IMR-90 (cell line): ENCODE data around the gene TNNT1. TPM values are rescaled to one million over a fixed set of nuclear protein-coding genes. Genes with fewer than 3 reads are reported as not detected.

Experiments
- ATAC-seq: fragments of 200-7000 bp; cut with Tn5 transposase; 2 replicates; pipeline ENCODE4 v1.9.1; 2020; ENCODE audit warnings: low read depth, mild to moderate bottlenecking, moderate library complexity
- BruUV-seq: library from RNA; stranded (reverse); fragments of 400-500 nt; replicated peaks from 2 replicates; lab custom pipeline; 2021; lab: Mats Ljungman, UMichigan
- CTCF ChIA-PET: fragments of 300-600 bp; formaldehyde crosslinking; extraction: SDS; loops from one replicate; lab custom pipeline; 2021; ENCODE audit warnings: antibody characterized with exemption; lab: Yijun Ruan, JAX
- POLR2A ChIA-PET: fragments of 300-600 bp; sonication (Branson Sonifier 250); formaldehyde crosslinking; loops from one replicate; lab custom pipeline; 2022; ENCODE audit warnings: antibody characterized with exemption; ENCODE audit not compliant: unreplicated experiment; lab: Charles Lee
- DNase-seq: peaks from one replicate; pipeline ENCODE4 v3.0.0; 2013
- H2AFZ ChIP-seq: replicated peaks from 2 replicates; pipeline ENCODE3; 2013; ENCODE audit warnings: low read length, mild to moderate bottlenecking; ENCODE audit not compliant: poor library complexity
- H2AK5ac ChIP-seq: 2 replicates; pipeline ENCODE4 v1.6.1; 2013; ENCODE audit warnings: low read depth, low read length, inconsistent platforms
- H2AK9ac ChIP-seq: replicated peaks from 2 replicates; pipeline ENCODE3; 2013; ENCODE audit warnings: mild to moderate bottlenecking, low read depth, low read length, moderate library complexity; ENCODE audit not compliant: poor library complexity
- H2BK120ac ChIP-seq: 2 replicates; pipeline ENCODE4 v1.6.1; 2013; ENCODE audit warnings: low read depth, low read length, inconsistent platforms
- H2BK15ac ChIP-seq: 3 replicates; pipeline ENCODE4 v1.6.1; 2013; ENCODE audit warnings: low read depth, low read length, inconsistent platforms
- H2BK20ac ChIP-seq: 2 replicates; pipeline ENCODE4 v1.6.1; 2013; ENCODE audit warnings: low read depth, mild to moderate bottlenecking, inconsistent platforms, low read length, moderate library complexity
- H2BK5ac ChIP-seq: 2 replicates; pipeline ENCODE4 v1.6.1; 2013; ENCODE audit warnings: mild to moderate bottlenecking, low read depth, low read length, inconsistent platforms; ENCODE audit not compliant: poor library complexity, severe bottlenecking
- H3K14ac ChIP-seq: replicated peaks from 2 replicates; pipeline ENCODE4 v1.6.1; 2013; ENCODE audit warnings: low read depth, low read length, inconsistent platforms
- H3K18ac ChIP-seq: 2 replicates; pipeline ENCODE4 v1.6.1; 2013; ENCODE audit warnings: low read depth, low read length, control low read depth
- H3K23ac ChIP-seq: 2 replicates; pipeline ENCODE4 v1.6.1; 2013; ENCODE audit warnings: low read depth, low read length, inconsistent platforms
- H3K27ac ChIP-seq: 2 replicates; pipeline ENCODE4 v1.5.1; 2013; ENCODE audit warnings: mild to moderate bottlenecking, control low read depth, low read length; ENCODE audit not compliant: insufficient read depth
- H3K27me3 ChIP-seq: 2 replicates; pipeline ENCODE4 v1.6.1; 2013; ENCODE audit warnings: low read length; ENCODE audit not compliant: control insufficient read depth, insufficient read depth
- H3K36me3 ChIP-seq: 2 replicates; pipeline ENCODE4 v1.6.1; 2013; ENCODE audit warnings: low read length, mixed read lengths; ENCODE audit not compliant: control insufficient read depth, insufficient read depth
- H3K4ac ChIP-seq: 2 replicates; pipeline ENCODE4 v1.6.1; 2013; ENCODE audit warnings: low read depth, low read length, inconsistent platforms
- H3K4me1 ChIP-seq: 2 replicates; pipeline ENCODE4 v1.6.1; 2013; ENCODE audit warnings: low read length, mixed read lengths; ENCODE audit not compliant: control insufficient read depth, insufficient read depth
- H3K4me2 ChIP-seq: 2 replicates; pipeline ENCODE4 v1.6.1; 2013; ENCODE audit warnings: low read depth, mild to moderate bottlenecking, control low read depth, low read length, moderate library complexity
- H3K4me3 ChIP-seq: 2 replicates; pipeline ENCODE4 v1.5.1; 2013; ENCODE audit warnings: low read depth, mild to moderate bottlenecking, control low read depth, low read length, moderate library complexity; ENCODE audit not compliant: insufficient read depth
- H3K56ac ChIP-seq: 2 replicates; pipeline ENCODE4 v1.6.1; 2013; ENCODE audit warnings: low read length, inconsistent platforms; ENCODE audit not compliant: insufficient read depth; ENCODE audit errors: extremely low read depth
- H3K79me1 ChIP-seq, 2 experiments: 2 replicates each; pipeline ENCODE4 v1.6.1; 2013; ENCODE audit warnings: low read length in 2 of 2, inconsistent platforms in 1 of 2, low read depth in 1 of 2
- H3K9ac ChIP-seq: 2 replicates; pipeline ENCODE4 v1.6.1; 2013; ENCODE audit warnings: low read depth, low read length, control low read depth
- H3K9me1 ChIP-seq: 2 replicates; pipeline ENCODE4 v1.6.1; 2013; ENCODE audit warnings: low read length, inconsistent platforms; ENCODE audit not compliant: insufficient read depth
- H3K9me3 ChIP-seq: 2 replicates; pipeline ENCODE4 v1.6.1; 2013; ENCODE audit warnings: low read length; ENCODE audit not compliant: control insufficient read depth, insufficient read depth
- H4K20me1 ChIP-seq: 2 replicates; pipeline ENCODE4 v1.6.1; 2013; ENCODE audit warnings: low read length, inconsistent platforms; ENCODE audit not compliant: insufficient read depth
- H4K5ac ChIP-seq: 2 replicates; pipeline ENCODE4 v1.6.1; 2013; ENCODE audit warnings: mild to moderate bottlenecking, low read depth, low read length, control low read depth
- H4K8ac ChIP-seq, 2 experiments: 2 replicates each; pipeline ENCODE4 v1.6.1; 2013; ENCODE audit warnings: low read depth in 2 of 2, low read length in 2 of 2, control low read depth in 1 of 2, inconsistent platforms in 1 of 2
- H4K91ac ChIP-seq: 2 replicates; pipeline ENCODE4 v1.6.1; 2013; ENCODE audit warnings: low read depth, low read length, inconsistent platforms; ENCODE audit not compliant: insufficient read depth
- BHLHE40 ChIP-seq: fragments of 150-350 bp; IDR thresholded peaks from 2 replicates; pipeline ENCODE4 v1.6.1; 2016; ENCODE audit warnings: mild to moderate bottlenecking, low read depth, low read length
- CEBPB ChIP-seq: IDR thresholded peaks from 2 replicates; pipeline ENCODE4 v1.6.1; 2012; ENCODE audit warnings: low read depth, low read length, improper control_type of control experiment
- CHD1 ChIP-seq: IDR thresholded peaks from 2 replicates; pipeline ENCODE4 v1.6.1; 2012; ENCODE audit warnings: low read depth, low read length, improper control_type of control experiment
- CTCF ChIP-seq: conservative IDR thresholded peaks from 2 replicates; pipeline ENCODE4 v1.5.1; 2012; ENCODE audit warnings: mild to moderate bottlenecking, low read depth, low read length, improper control_type of control experiment
- ELK1 ChIP-seq: fragments of 150-350 bp; IDR thresholded peaks from 2 replicates; pipeline ENCODE4 v1.6.1; 2016; ENCODE audit warnings: low read depth, mild to moderate bottlenecking, low read length, moderate library complexity, borderline replicate concordance
- FOS ChIP-seq: fragments of 150-350 bp; IDR thresholded peaks from 2 replicates; pipeline ENCODE4 v1.6.1; 2016; ENCODE audit warnings: low read depth, low read length
- MAFK ChIP-seq: IDR thresholded peaks from 2 replicates; pipeline ENCODE4 v1.6.1; 2012; ENCODE audit warnings: low read depth, low read length, improper control_type of control experiment
- MAZ ChIP-seq: IDR thresholded peaks from 2 replicates; pipeline ENCODE4 v1.6.1; 2012; ENCODE audit warnings: low read depth, mild to moderate bottlenecking, low read length, improper control_type of control experiment, moderate library complexity, borderline replicate concordance
- MXI1 ChIP-seq: IDR thresholded peaks from 2 replicates; pipeline ENCODE4 v1.6.1; 2012; ENCODE audit warnings: low read depth, mild to moderate bottlenecking, low read length, moderate library complexity, borderline replicate concordance
- NFE2L2 ChIP-seq: fragments of 150-350 bp; IDR thresholded peaks from 2 replicates; pipeline ENCODE4 v1.6.1; 2016; ENCODE audit warnings: low read depth, mild to moderate bottlenecking, low read length
- POLR2A ChIP-seq: IDR thresholded peaks from 2 replicates; pipeline ENCODE4 v1.6.1; 2012; ENCODE audit warnings: mild to moderate bottlenecking, low read depth, low read length
- RAD21 ChIP-seq: IDR thresholded peaks from 2 replicates; pipeline ENCODE4 v1.6.1; 2012; ENCODE audit warnings: low read length, improper control_type of control experiment
- RCOR1 ChIP-seq: IDR thresholded peaks from 2 replicates; pipeline ENCODE4 v1.6.1; 2012; ENCODE audit warnings: mild to moderate bottlenecking, low read length, improper control_type of control experiment; ENCODE audit not compliant: insufficient replicate concordance
- RFX5 ChIP-seq: IDR thresholded peaks from 2 replicates; pipeline ENCODE4 v1.8.0; 2012; ENCODE audit warnings: low read depth, mild to moderate bottlenecking, low read length, moderate library complexity
- SMC3 ChIP-seq: fragments of 150-350 bp; IDR thresholded peaks from 2 replicates; pipeline ENCODE4 v1.6.1; 2016; ENCODE audit warnings: low read depth, mild to moderate bottlenecking, antibody characterized with exemption, low read length, moderate library complexity
- USF2 ChIP-seq: fragments of 150-350 bp; IDR thresholded peaks from 2 replicates; pipeline ENCODE4 v1.6.1; 2017; ENCODE audit warnings: mild to moderate bottlenecking, antibody characterized with exemption, low read length, low read depth
- WGBS, 2 experiments: methylation state at CpG; one replicate each; pipeline versions ENCODE4 v1.1.5 to v1.1.7; 2013; ENCODE audit warnings: missing lambda C conversion rate in 2 of 2; ENCODE audit not compliant: insufficient read length in 1 of 2; ENCODE audit errors: extremely low coverage in 2 of 2; 5-methylcytosine and 5-hydroxymethylcytosine counted together
- dilution Hi-C: fragments of 300-500 bp; cut with HindIII; formaldehyde crosslinking; loops from one replicate; pipeline ENCODE4 v1.14.3; 2018; ENCODE audit warnings: low sequenced_read_pairs; ENCODE audit not compliant: unreplicated experiment
- in situ Hi-C: fragments of 300-500 bp; cut with MboI; formaldehyde crosslinking; loops from 3 replicates; pipeline ENCODE4 v1.14.3; 2019; ENCODE audit warnings: low sequenced_read_pairs, inconsistent platforms, mixed read lengths
- intact Hi-C: fragments of 100-400 bp; cut with micrococcal nuclease; formaldehyde crosslinking; loops from 2 replicates; pipeline ENCODE4 v1.10.0; 2022
- polyA plus RNA-seq, 3 experiments: library from polyadenylated mRNA; depleted of rRNA; stranded (reverse); fragments of >200 nt; gene quantifications; 2 replicates each; pipeline ENCODE4 v1.2.3, GENCODE V29; 2012; ENCODE audit warnings: low replicate concordance in 1 of 3
- total RNA-seq: library from RNA; depleted of rRNA; stranded (reverse); fragments of >200 nt; gene quantifications from 2 replicates; pipeline ENCODE4 v1.2.3, GENCODE V29; 2012

The TNNT1 gene
- total and polyA plus RNA-seq, 2 of the 4 experiments (the other 2 are of a cell fraction): 1.3 to 2.6 TPM

GRCh38 chr19:55174425-55175116, 25.6 kb upstream of the TNNT1 start:
- H2AK5ac ChIP-seq: no peak overlapping the region
- H3K4me2 ChIP-seq: no peak overlapping the region
- POLR2A ChIA-PET: no interaction called here
- no peak overlapping the region for H2BK120ac ChIP-seq
- no peak overlapping the region for H3K9ac ChIP-seq
- peak overlapping the region; percentile 46 for H2AFZ ChIP-seq
- H3K56ac ChIP-seq: no peak overlapping the region
- H3K9me1 ChIP-seq: no peaks in the 10 kb centered on the region
- no peak overlapping the region for H3K4me3 ChIP-seq
- H4K91ac ChIP-seq: no peak overlapping the region
- no peak for TF ChIP-seq MAFK
- no peak for TF ChIP-seq BHLHE40
- TF ChIP-seq FOS: no peak
- no peak for TF ChIP-seq CHD1
- TF ChIP-seq NFE2L2: no peak
- no peak for TF ChIP-seq MAZ
- TF ChIP-seq POLR2A: no peak
- no peak for TF ChIP-seq RAD21
- TF ChIP-seq ELK1: no peak
- no peak for TF ChIP-seq RCOR1
- no peak for TF ChIP-seq CTCF
- TF ChIP-seq RFX5: no peak
- no peak for TF ChIP-seq SMC3
- no peak for TF ChIP-seq MXI1
- no peak for TF ChIP-seq CEBPB
- TF ChIP-seq USF2: no peak
- WGBS, 2 experiments: 74% methylated on average over 7 of the region's 21 CpGs; no CpG with 5 or more reads in 1 of the 2 experiments
- DNase-seq (no peak), ATAC-seq (no peak)
- in situ Hi-C loops (no loop called here), intact Hi-C loops (no loop called here), dilution Hi-C loops (no loop called here)
- no peaks in the 10 kb centered on the region for H3K79me1 ChIP-seq
- H2BK20ac ChIP-seq: no peak overlapping the region
- H3K14ac ChIP-seq: no peak overlapping the region
- H3K27ac ChIP-seq: no peak overlapping the region
- no peak overlapping the region for H2BK15ac ChIP-seq
- H3K4ac ChIP-seq: no peak overlapping the region
- H4K8ac ChIP-seq: no peak overlapping the region
- H3K18ac ChIP-seq: no peak overlapping the region
- no peak overlapping the region for H3K23ac ChIP-seq
- no peak overlapping the region for H2AK9ac ChIP-seq
- no peaks in the 10 kb centered on the region for H3K36me3 ChIP-seq
- H4K20me1 ChIP-seq: peaks cover 5% of the 10 kb centered on the region
- H3K27me3 ChIP-seq: peaks cover 16% of the 10 kb centered on the region
- no peak overlapping the region for H2BK5ac ChIP-seq
- H3K9me3 ChIP-seq: no peaks in the 10 kb centered on the region
- no peak overlapping the region for H4K5ac ChIP-seq
- CTCF ChIA-PET: no interaction called here
- no TSS peak for BruUV-seq
- H3K4me1 ChIP-seq: peaks cover 4% of the 10 kb centered on the region
